Activated effector memory CD4-positive, alpha-beta T cell treated with Interleukin-2 at 50 U/mL for 16 hours (primary cell): ENCODE measurements around the gene RNF168.
"Not testable (repeated sequence)": the region's sequence is repeated elsewhere in the genome, so short reads cannot be mapped to it uniquely, and the experiment has no call there.

Experiments
- DNase-seq: peaks from one replicate; pipeline ENCODE4 v3.0.0-alpha.2; 2020

Gene RNF168

GRCh38 chr3:196462680-196463477, 40.7 kb downstream of the RNF168 start:
- not testable (repeated sequence) for DNase-seq

GRCh38 chr3:196458063-196458462, 45.5 kb downstream of the RNF168 start:
- DNase-seq, result no peak

GRCh38 chr3:196457470-196457869, 46.1 kb downstream of the RNF168 start:
- DNase-seq, result not testable (repeated sequence)

GRCh38 chr3:196454935-196455334, 48.6 kb downstream of the RNF168 start:
- no peak for DNase-seq

GRCh38 chr3:196445391-196445790, 58.2 kb downstream of the RNF168 start:
- DNase-seq, result not testable (repeated sequence)

- no peak for DNase-seq
Measured at GRCh38 chr3:196444500-196444894, 59.1 kb downstream of the RNF168 start.

GRCh38 chr3:196440696-196441095, 62.9 kb downstream of the RNF168 start:
- DNase-seq, result no peak

- DNase-seq, result no peak
Measured at GRCh38 chr3:196440041-196440537, 63.5 kb downstream of the RNF168 start.

GRCh38 chr3:196432137-196432879, 71.3 kb downstream of the RNF168 start, which contains the start of gene UBXN7:
UBXN7 (minus strand) TSS chr3:196432427; CDS start chr3:196432399, 28 bp downstream.
- peak; percentile 95 for DNase-seq

GRCh38 chr3:196431181-196432136, 72.1 kb downstream of the RNF168 start:
- DNase-seq, result peak; percentile 12

GRCh38 chr3:196428041-196428440, 75.5 kb downstream of the RNF168 start:
- no peak for DNase-seq

GRCh38 chr3:196424421-196424820, 79.1 kb downstream of the RNF168 start:
- DNase-seq, result not testable (repeated sequence)

- DNase-seq, result no peak
Measured at GRCh38 chr3:196423044-196423781, 80.4 kb downstream of the RNF168 start.

GRCh38 chr3:196421668-196422067, 81.9 kb downstream of the RNF168 start:
- not testable (repeated sequence) for DNase-seq

- no peak for DNase-seq
Measured at GRCh38 chr3:196419386-196419785, 84.2 kb downstream of the RNF168 start.
